ENCODE data around the gene FLACC1.
A peak's percentile ranks its signal among the peaks of the same experiment; 100 is the strongest.

FLACC1 gene

GRCh38 chr2:201260302-201260800, 96.8 kb downstream of the FLACC1 start, which contains the start of gene CASP8:
TSS of gene CASP8 (plus strand) at chr2:201260536. CDS start at chr2:201266487, 5,951 bp downstream.
- no peaks in the 10 kb centered on the region for H3K9me3 ChIP-seq (ENCODE audit: insufficient read depth, low read length)
- peaks cover 3% of the 10 kb centered on the region for H3K36me3 ChIP-seq (ENCODE audit: insufficient read depth, insufficient read length, low read length)
- no peaks in the 10 kb centered on the region for H3K27me3 ChIP-seq (ENCODE audit: insufficient read depth, insufficient read length)
- no peak for DNase-seq (ENCODE audit: low read depth, low spot score)
- peaks cover 5% of the 10 kb centered on the region for H3K4me1 ChIP-seq (ENCODE audit: insufficient read depth, insufficient read length)
- no peak within 1 kb of the TSS for H3K9ac ChIP-seq (ENCODE audit: insufficient read length, low read depth)
- TF ChIP-seq SUZ12 (IDR thresholded peaks at IDR 0.05; ENCODE audit: extremely low read depth, insufficient read depth, insufficient read length) (no peak), YY1 (IDR thresholded peaks at IDR 0.05; ENCODE audit: insufficient read depth, insufficient read length) (no peak), ZNF274 (IDR thresholded peaks at IDR 0.05; ENCODE audit: low read depth, low read length) (no peak)
- H3K4me3 ChIP-seq (ENCODE audit: insufficient read length, low read depth): no peak within 1 kb of the TSS

GRCh38 chr2:201258666-201259615, 98.2 kb downstream of the FLACC1 start:
- DNase-seq (ENCODE audit: low read depth, low spot score): no peak
- peaks cover 3% of the 10 kb centered on the region for H3K36me3 ChIP-seq (ENCODE audit: insufficient read depth, insufficient read length, low read length)
- H3K4me3 ChIP-seq (ENCODE audit: insufficient read length, low read depth): peak overlapping the region; percentile 68
- peaks cover 8% of the 10 kb centered on the region for H3K4me1 ChIP-seq (ENCODE audit: insufficient read depth, insufficient read length)
- no peaks in the 10 kb centered on the region for H3K9me3 ChIP-seq (ENCODE audit: insufficient read depth, low read length)
- H3K27me3 ChIP-seq (ENCODE audit: insufficient read depth, insufficient read length): no peaks in the 10 kb centered on the region
- no peak for TF ChIP-seq ZNF274 (IDR thresholded peaks at IDR 0.05; ENCODE audit: low read depth, low read length)
- TF ChIP-seq SUZ12 (IDR thresholded peaks at IDR 0.05; ENCODE audit: extremely low read depth, insufficient read depth, insufficient read length): no peak
- TF ChIP-seq YY1 (IDR thresholded peaks at IDR 0.05; ENCODE audit: insufficient read depth, insufficient read length): no peak
- H3K9ac ChIP-seq (ENCODE audit: insufficient read length, low read depth): peak overlapping the region; percentile 84

- peak; percentile 20 for DNase-seq (ENCODE audit: low read depth, low spot score)
- H3K4me3 ChIP-seq (ENCODE audit: insufficient read length, low read depth): peak overlapping the region; percentile 68
- H3K9ac ChIP-seq (ENCODE audit: insufficient read length, low read depth): peak overlapping the region; percentile 84
- H3K4me1 ChIP-seq (ENCODE audit: insufficient read depth, insufficient read length): peaks cover 8% of the 10 kb centered on the region
- no peaks in the 10 kb centered on the region for H3K27me3 ChIP-seq (ENCODE audit: insufficient read depth, insufficient read length)
- H3K9me3 ChIP-seq (ENCODE audit: insufficient read depth, low read length): no peaks in the 10 kb centered on the region
- peaks cover 3% of the 10 kb centered on the region for H3K36me3 ChIP-seq (ENCODE audit: insufficient read depth, insufficient read length, low read length)
- TF ChIP-seq ZNF274 (IDR thresholded peaks at IDR 0.05; ENCODE audit: low read depth, low read length) (no peak), SUZ12 (IDR thresholded peaks at IDR 0.05; ENCODE audit: extremely low read depth, insufficient read depth, insufficient read length) (no peak), YY1 (IDR thresholded peaks at IDR 0.05; ENCODE audit: insufficient read depth, insufficient read length) (no peak)
Measured at GRCh38 chr2:201257956-201258665, 99.0 kb downstream of the FLACC1 start.

GRCh38 chr2:201257381-201257955, 99.7 kb downstream of the FLACC1 start:
- Histone ChIP-seq H3K4me1 (ENCODE audit: insufficient read depth, insufficient read length) (peaks cover 8% of the 10 kb centered on the region), H3K4me3 (ENCODE audit: insufficient read length, low read depth) (peak overlapping the region; percentile 68), H3K36me3 (ENCODE audit: insufficient read depth, insufficient read length, low read length) (peaks cover 3% of the 10 kb centered on the region), H3K27me3 (ENCODE audit: insufficient read depth, insufficient read length) (no peaks in the 10 kb centered on the region), H3K9me3 (ENCODE audit: insufficient read depth, low read length) (no peaks in the 10 kb centered on the region), H3K9ac (ENCODE audit: insufficient read length, low read depth) (peak overlapping the region; percentile 84)
- no peak for TF ChIP-seq YY1 (IDR thresholded peaks at IDR 0.05; ENCODE audit: insufficient read depth, insufficient read length)
- TF ChIP-seq ZNF274 (IDR thresholded peaks at IDR 0.05; ENCODE audit: low read depth, low read length): no peak
- no peak for TF ChIP-seq SUZ12 (IDR thresholded peaks at IDR 0.05; ENCODE audit: extremely low read depth, insufficient read depth, insufficient read length)
- DNase-seq (ENCODE audit: low read depth, low spot score): no peak

GRCh38 chr2:201256082-201256481, 101.1 kb downstream of the FLACC1 start:
- Histone ChIP-seq H3K9me3 (ENCODE audit: insufficient read depth, low read length) (no peaks in the 10 kb centered on the region), H3K4me3 (ENCODE audit: insufficient read length, low read depth) (no peak overlapping the region), H3K4me1 (ENCODE audit: insufficient read depth, insufficient read length) (peaks cover 8% of the 10 kb centered on the region), H3K9ac (ENCODE audit: insufficient read length, low read depth) (no peak overlapping the region), H3K36me3 (ENCODE audit: insufficient read depth, insufficient read length, low read length) (peaks cover 3% of the 10 kb centered on the region), H3K27me3 (ENCODE audit: insufficient read depth, insufficient read length) (no peaks in the 10 kb centered on the region)
- no peak for TF ChIP-seq YY1 (IDR thresholded peaks at IDR 0.05; ENCODE audit: insufficient read depth, insufficient read length)
- TF ChIP-seq SUZ12 (IDR thresholded peaks at IDR 0.05; ENCODE audit: extremely low read depth, insufficient read depth, insufficient read length): no peak
- TF ChIP-seq ZNF274 (IDR thresholded peaks at IDR 0.05; ENCODE audit: low read depth, low read length): no peak
- no peak for DNase-seq (ENCODE audit: low read depth, low spot score)

- Histone ChIP-seq H3K27me3 (ENCODE audit: insufficient read depth, insufficient read length) (no peaks in the 10 kb centered on the region), H3K4me1 (ENCODE audit: insufficient read depth, insufficient read length) (peaks cover 7% of the 10 kb centered on the region), H3K9me3 (ENCODE audit: insufficient read depth, low read length) (no peaks in the 10 kb centered on the region), H3K36me3 (ENCODE audit: insufficient read depth, insufficient read length, low read length) (peaks cover 1% of the 10 kb centered on the region), H3K4me3 (ENCODE audit: insufficient read length, low read depth) (no peak overlapping the region), H3K9ac (ENCODE audit: insufficient read length, low read depth) (no peak overlapping the region)
- TF ChIP-seq SUZ12 (IDR thresholded peaks at IDR 0.05; ENCODE audit: extremely low read depth, insufficient read depth, insufficient read length) (no peak), YY1 (IDR thresholded peaks at IDR 0.05; ENCODE audit: insufficient read depth, insufficient read length) (no peak), ZNF274 (IDR thresholded peaks at IDR 0.05; ENCODE audit: low read depth, low read length) (no peak)
- DNase-seq (ENCODE audit: low read depth, low spot score): no peak
Measured at GRCh38 chr2:201255408-201256033, 101.6 kb downstream of the FLACC1 start.

Measured in NT2/D1 (cell line).